ENCODE data around the gene TAGAP. TPM values are rescaled to one million over a fixed set of nuclear protein-coding genes. Genes with fewer than 3 reads are reported as not detected.
A peak's percentile ranks its signal among the peaks of the same experiment; 100 is the strongest.

The TAGAP gene
- total RNA-seq, 1 donor from 2014 or later, result 12.9 TPM

DNA sequence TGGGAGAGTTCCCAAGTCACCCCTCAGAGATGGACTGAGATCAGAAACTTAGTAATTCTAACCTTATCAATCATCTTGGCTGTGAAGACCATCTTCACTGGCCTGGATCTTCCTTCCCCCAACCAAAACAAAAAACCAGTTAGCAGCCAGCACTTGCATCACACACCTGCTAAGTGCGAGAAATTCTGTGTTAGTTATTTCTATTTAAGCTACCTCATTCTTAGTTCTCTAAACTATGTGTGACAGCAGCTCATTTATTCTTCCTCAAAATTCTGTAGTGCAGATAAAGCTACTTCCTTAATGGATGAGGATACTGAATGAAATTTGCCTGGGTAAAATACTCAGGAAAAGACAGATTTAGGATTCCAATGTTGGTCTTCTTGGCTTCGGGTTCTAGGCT is 18.2 kb upstream of the TAGAP start:
- peak; percentile 51 for ATAC-seq
- no peaks in the 10 kb centered on the region for H3K27me3 ChIP-seq
- DNase-seq, result no peak
- no peak overlapping the region for H3K4me3 ChIP-seq
- no peaks in the 10 kb centered on the region for H3K36me3 ChIP-seq
- intact Hi-C loops (cut with DNase I), result no loop called here
- no peaks in the 10 kb centered on the region for H3K9me3 ChIP-seq
- TF ChIP-seq, protein P1, sequence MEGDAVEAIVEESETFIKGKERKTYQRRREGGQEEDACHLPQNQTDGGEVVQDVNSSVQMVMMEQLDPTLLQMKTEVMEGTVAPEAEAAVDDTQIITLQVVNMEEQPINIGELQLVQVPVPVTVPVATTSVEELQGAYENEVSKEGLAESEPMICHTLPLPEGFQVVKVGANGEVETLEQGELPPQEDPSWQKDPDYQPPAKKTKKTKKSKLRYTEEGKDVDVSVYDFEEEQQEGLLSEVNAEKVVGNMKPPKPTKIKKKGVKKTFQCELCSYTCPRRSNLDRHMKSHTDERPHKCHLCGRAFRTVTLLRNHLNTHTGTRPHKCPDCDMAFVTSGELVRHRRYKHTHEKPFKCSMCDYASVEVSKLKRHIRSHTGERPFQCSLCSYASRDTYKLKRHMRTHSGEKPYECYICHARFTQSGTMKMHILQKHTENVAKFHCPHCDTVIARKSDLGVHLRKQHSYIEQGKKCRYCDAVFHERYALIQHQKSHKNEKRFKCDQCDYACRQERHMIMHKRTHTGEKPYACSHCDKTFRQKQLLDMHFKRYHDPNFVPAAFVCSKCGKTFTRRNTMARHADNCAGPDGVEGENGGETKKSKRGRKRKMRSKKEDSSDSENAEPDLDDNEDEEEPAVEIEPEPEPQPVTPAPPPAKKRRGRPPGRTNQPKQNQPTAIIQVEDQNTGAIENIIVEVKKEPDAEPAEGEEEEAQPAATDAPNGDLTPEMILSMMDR (IDR thresholded peaks at IDR 0.05), result no peak
- H3K4me1 ChIP-seq, result peaks cover 10% of the 10 kb centered on the region
- peak overlapping the region; percentile 64 for H3K27ac ChIP-seq

DNA sequence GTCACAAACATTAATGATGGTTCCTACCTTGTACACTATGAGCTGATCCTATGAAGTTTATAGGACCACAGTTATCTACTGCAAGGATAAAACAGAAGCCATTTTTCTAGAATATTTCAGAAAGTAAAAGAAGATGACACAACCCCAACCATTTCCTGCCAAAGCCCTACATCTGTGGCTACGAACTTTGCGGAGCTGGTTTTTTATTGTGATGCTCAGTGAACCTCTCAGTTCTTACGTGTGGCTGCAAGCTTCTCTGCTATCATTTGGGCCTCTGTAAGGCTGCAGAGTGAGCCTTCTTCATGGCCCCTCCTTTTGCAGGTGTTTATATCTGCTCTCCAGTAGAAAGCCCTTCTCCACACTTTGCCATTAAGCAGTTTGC is 17.8 kb upstream of the TAGAP start:
- Histone ChIP-seq H3K27me3 (no peaks in the 10 kb centered on the region), H3K9me3 (no peaks in the 10 kb centered on the region), H3K36me3 (no peaks in the 10 kb centered on the region), H3K27ac (peak overlapping the region; percentile 64), H3K4me3 (no peak overlapping the region), H3K4me1 (peaks cover 10% of the 10 kb centered on the region)
- ATAC-seq, result peak; percentile 37
- TF ChIP-seq, protein P1 (IDR thresholded peaks at IDR 0.05), result no peak
- DNase-seq, result no peak
- intact Hi-C loops (cut with DNase I), result no loop called here

DNA sequence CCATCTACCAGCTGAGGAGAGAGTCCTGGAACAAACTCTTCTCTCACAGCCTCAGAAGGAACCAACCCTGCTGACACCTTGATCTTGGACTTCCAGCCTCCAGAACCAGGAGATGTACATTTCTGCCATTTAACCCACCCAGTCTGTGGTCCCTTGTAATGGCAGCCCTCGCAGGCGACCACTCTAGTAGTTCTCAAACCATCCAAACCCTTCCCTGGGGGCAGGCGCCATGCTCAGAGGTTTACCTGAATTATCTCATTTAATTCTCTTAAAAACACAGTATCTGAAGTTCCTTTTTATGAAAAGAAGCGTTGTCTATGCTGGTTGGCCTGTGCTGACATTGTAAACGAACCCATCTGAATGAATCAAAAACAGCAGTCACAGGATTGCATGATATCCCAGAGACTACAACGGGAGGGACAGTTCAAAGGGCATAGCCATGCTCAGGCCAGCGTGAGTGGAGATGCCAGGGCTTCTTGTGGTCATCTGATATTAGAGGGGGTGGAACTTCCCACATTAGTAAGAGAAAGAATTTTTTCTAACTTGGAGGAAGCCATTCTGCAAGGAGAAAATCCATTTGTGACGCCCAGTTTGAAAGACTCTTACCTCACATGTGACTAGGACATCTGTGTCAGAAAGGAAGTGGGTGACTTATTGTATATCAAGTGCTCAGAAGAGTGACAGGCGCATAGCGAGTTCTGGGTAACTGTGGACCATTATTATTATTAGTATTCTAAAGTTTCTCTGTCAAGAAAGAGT is 17.2 kb upstream of the TAGAP start:
- ATAC-seq (peak; percentile 80), DNase-seq (no peak)
- intact Hi-C loops (cut with DNase I), result no loop called here
- TF ChIP-seq, protein P1 (IDR thresholded peaks at IDR 0.05), result no peak
- H3K27me3 ChIP-seq, result peaks cover 4% of the 10 kb centered on the region
- H3K9me3 ChIP-seq, result no peaks in the 10 kb centered on the region
- peaks cover 10% of the 10 kb centered on the region for H3K4me1 ChIP-seq
- H3K27ac ChIP-seq, result peak overlapping the region; percentile 64
- no peak overlapping the region for H3K4me3 ChIP-seq
- no peaks in the 10 kb centered on the region for H3K36me3 ChIP-seq

DNA sequence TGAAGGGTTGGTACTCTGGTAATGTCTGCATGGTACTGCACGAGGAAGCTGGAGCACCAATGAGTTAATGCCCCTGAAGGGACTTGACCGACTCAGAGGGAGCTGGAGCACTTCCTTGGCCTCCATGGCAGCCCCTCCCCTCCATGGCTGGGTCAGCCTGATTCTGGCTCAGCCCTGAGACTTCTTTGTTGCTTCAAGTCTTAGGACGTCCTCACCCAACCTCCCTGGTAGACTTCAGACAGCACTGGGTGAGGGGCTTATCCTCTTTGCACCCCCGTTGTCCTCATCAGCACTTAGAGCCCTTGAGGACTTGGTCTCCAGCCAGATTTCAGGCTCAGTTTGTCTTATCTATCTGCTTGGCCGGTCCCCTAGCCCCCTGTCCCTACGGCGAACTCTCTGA is 16.4 kb upstream of the TAGAP start:
- Histone ChIP-seq H3K36me3 (no peaks in the 10 kb centered on the region), H3K4me1 (peaks cover 15% of the 10 kb centered on the region), H3K27me3 (peaks cover 4% of the 10 kb centered on the region), H3K4me3 (no peak overlapping the region), H3K27ac (peak overlapping the region; percentile 64), H3K9me3 (no peaks in the 10 kb centered on the region)
- ATAC-seq, result no peak
- intact Hi-C loops (cut with DNase I), result no loop called here
- no peak for DNase-seq
- TF ChIP-seq, protein P1 (IDR thresholded peaks at IDR 0.05), result no peak

DNA sequence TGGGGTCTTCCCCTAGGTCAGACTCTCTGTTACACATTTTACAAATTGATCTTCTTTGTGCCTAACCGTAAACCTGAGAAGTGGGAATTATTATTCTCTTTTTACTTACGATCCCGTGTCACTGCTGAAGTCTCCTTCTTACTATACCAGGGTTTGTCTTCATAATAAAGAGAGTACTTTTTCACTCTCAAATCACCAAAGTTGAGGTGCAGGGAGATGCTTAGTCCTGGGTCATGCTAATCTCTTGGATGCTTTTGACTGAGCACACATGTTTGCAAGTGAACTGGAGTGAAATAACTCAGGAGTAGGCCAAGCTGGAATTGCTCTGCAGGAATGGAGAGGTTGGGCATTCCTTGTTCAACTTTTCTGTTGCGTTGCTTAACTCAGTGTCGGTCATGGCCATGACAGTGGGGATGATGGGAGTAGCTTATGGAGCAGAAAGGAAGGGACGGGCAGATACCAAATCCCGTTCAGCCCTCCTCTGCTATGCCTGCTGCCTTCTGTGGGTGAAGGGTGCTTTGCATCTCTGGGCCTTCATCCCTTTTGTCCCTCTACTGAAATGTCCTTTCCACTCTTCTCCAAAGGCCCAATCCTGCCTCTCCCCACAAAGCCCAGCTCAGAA is 15.2 kb upstream of the TAGAP start:
- intact Hi-C loops (cut with DNase I), result no loop called here
- H3K4me3 ChIP-seq, result no peak overlapping the region
- DNase-seq (no peak), ATAC-seq (no peak)
- peaks cover 4% of the 10 kb centered on the region for H3K27me3 ChIP-seq
- H3K27ac ChIP-seq, result no peak overlapping the region
- TF ChIP-seq, protein P1 (IDR thresholded peaks at IDR 0.05), result no peak
- H3K36me3 ChIP-seq, result no peaks in the 10 kb centered on the region
- H3K9me3 ChIP-seq, result no peaks in the 10 kb centered on the region
- peaks cover 20% of the 10 kb centered on the region for H3K4me1 ChIP-seq

Measured in upper lobe of right lung (tissue), 1 donor.